Colonic mucosa (tissue), 4 donors: Measurements from ENCODE around the gene TNKS1BP1. TPM values are rescaled to one million over a fixed set of nuclear protein-coding genes. Genes with fewer than 3 reads are reported as not detected.

Source experiments
- DNase-seq: peaks from one replicate; pipeline ENCODE4 v3.0.0-alpha.2; 2020
- H3K27ac ChIP-seq: fragments of 200-600 bp; one replicate; pipeline ENCODE4 v1.8.0; 2021
- H3K27me3 ChIP-seq: fragments of 200-600 bp; one replicate; pipeline ENCODE4 v1.8.0; 2021
- H3K36me3 ChIP-seq: fragments of 200-600 bp; one replicate; pipeline ENCODE4 v1.8.0; 2021
- H3K4me1 ChIP-seq: fragments of 200-600 bp; one replicate; pipeline ENCODE4 v1.8.0; 2021; ENCODE audit warnings: mild to moderate bottlenecking
- H3K4me3 ChIP-seq: fragments of 200-600 bp; one replicate; pipeline ENCODE4 v1.8.0; 2021
- H3K9ac ChIP-seq, 2 donors: one replicate each; pipeline ENCODE4 v1.7.0; 2013; ENCODE audit warnings: control low read depth in 2 of 2, low read depth in 2 of 2, low read length in 2 of 2
- H3K9me3 ChIP-seq: fragments of 200-600 bp; one replicate; pipeline ENCODE4 v1.8.0; 2021
- intact Hi-C: fragments of 100-400 bp; cut with DNase I; formaldehyde crosslinking; loops from one replicate; pipeline ENCODE4 v1.14.1; 2022
- total RNA-seq, 2 donors: library from RNA; stranded (reverse); fragmentation: NEBNext Ultra II Directional in 1 of 2; extraction: Animal tissue kit (Norgen Biotek cat#: 25700) in 1 of 2; gene quantifications; one replicate each; pipeline ENCODE4 v1.2.1, GENCODE V29; 2021
- TF ChIP-seq, protein P1 (sequence below): fragments of 200-600 bp; IDR thresholded peaks from one replicate; pipeline ENCODE4 v1.8.0; 2022; ENCODE audit warnings: antibody characterized with exemption, mild to moderate bottlenecking
- donor health status: healthy.
- donor health status: DM: no; HTN: no; CAD: no.
- donor health status: DM: no; HTN: no; CAD: no.

The TNKS1BP1 gene
- total RNA-seq, 2 donors from 2014 or later: 113 to 117 TPM

DNA sequence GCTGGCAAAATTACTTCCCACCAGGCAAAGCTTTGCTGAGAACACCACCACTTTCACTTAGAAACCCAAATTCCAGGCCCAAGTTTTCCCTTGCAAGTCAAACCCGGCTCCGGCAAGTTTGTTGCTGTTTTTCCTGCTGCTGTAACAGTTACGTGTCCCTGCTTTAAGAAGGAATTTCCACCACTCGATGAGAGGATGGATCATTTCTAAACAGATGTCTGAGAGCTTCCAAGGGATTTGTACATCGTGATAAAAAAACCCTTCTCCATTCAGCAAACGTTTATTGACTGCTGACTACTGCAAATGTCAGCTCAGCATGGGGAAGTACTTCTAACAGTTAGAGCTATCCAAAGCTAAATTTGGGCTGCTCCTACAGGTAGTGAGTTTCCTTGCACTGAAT, 33.1 kb upstream of the TNKS1BP1 start:
- Histone ChIP-seq H3K4me1 (no peaks in the 10 kb centered on the region), H3K9ac (no peak overlapping the region), H3K36me3 (no peaks in the 10 kb centered on the region), H3K27me3 (no peaks in the 10 kb centered on the region), H3K27ac (no peak overlapping the region), H3K9me3 (no peaks in the 10 kb centered on the region), H3K4me3 (no peak overlapping the region)
- TF ChIP-seq, protein P1, sequence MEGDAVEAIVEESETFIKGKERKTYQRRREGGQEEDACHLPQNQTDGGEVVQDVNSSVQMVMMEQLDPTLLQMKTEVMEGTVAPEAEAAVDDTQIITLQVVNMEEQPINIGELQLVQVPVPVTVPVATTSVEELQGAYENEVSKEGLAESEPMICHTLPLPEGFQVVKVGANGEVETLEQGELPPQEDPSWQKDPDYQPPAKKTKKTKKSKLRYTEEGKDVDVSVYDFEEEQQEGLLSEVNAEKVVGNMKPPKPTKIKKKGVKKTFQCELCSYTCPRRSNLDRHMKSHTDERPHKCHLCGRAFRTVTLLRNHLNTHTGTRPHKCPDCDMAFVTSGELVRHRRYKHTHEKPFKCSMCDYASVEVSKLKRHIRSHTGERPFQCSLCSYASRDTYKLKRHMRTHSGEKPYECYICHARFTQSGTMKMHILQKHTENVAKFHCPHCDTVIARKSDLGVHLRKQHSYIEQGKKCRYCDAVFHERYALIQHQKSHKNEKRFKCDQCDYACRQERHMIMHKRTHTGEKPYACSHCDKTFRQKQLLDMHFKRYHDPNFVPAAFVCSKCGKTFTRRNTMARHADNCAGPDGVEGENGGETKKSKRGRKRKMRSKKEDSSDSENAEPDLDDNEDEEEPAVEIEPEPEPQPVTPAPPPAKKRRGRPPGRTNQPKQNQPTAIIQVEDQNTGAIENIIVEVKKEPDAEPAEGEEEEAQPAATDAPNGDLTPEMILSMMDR: no peak
- no peak for DNase-seq
- intact Hi-C loops: no loop called here

DNA sequence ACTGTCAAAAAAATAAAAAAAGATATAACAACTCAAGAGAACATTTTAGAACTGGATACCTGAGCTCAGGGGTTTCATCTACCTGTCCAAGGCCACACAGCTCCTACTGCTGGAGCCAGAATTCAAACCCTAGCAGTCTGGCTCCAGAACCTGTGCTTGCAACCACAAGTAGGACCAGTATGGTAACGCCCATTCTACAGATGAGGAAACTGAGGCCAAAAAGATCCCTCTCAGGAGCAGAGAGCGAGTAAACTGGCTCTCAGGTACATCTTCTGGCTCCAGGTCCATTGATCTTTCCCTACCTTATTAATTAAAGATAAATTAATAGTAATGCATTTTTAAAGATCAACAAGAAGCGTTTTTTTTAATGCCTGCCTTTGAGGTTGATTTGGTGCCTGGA, 32.6 kb upstream of the TNKS1BP1 start:
- TF ChIP-seq, protein P1: no peak
- Histone ChIP-seq H3K4me1 (no peaks in the 10 kb centered on the region), H3K27ac (no peak overlapping the region), H3K36me3 (no peaks in the 10 kb centered on the region), H3K4me3 (no peak overlapping the region), H3K27me3 (no peaks in the 10 kb centered on the region), H3K9me3 (no peaks in the 10 kb centered on the region), H3K9ac (no peak overlapping the region)
- intact Hi-C loops: no loop called here
- no peak for DNase-seq

DNA sequence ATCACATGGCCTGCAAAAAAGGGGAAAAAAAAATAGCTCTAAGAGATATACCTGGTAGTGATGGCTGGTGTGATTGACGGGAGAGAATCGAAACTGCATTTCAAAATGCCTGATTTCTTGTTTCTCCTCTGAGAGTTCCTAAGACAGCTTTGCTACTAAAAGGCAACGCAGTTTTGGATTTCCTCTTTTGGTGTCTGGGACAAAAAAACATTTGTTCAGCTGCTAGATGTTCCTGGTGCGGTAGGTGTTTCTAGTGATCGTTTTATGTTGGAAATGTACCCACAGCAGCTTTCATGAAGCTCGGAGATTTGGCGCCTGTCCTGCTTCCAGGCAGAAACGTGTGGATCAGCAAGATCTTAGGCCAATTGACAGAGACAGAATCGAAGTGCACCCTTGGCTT, 31.5 kb upstream of the TNKS1BP1 start:
- H3K9me3 ChIP-seq: no peaks in the 10 kb centered on the region
- no peaks in the 10 kb centered on the region for H3K4me1 ChIP-seq
- H3K9ac ChIP-seq: peak overlapping the region in 1 of 2 donors; percentile 24
- intact Hi-C loops: no loop called here
- no peak for DNase-seq
- H3K36me3 ChIP-seq: no peaks in the 10 kb centered on the region
- H3K4me3 ChIP-seq: no peak overlapping the region
- no peak overlapping the region for H3K27ac ChIP-seq
- TF ChIP-seq, protein P1: no peak
- no peaks in the 10 kb centered on the region for H3K27me3 ChIP-seq

DNA sequence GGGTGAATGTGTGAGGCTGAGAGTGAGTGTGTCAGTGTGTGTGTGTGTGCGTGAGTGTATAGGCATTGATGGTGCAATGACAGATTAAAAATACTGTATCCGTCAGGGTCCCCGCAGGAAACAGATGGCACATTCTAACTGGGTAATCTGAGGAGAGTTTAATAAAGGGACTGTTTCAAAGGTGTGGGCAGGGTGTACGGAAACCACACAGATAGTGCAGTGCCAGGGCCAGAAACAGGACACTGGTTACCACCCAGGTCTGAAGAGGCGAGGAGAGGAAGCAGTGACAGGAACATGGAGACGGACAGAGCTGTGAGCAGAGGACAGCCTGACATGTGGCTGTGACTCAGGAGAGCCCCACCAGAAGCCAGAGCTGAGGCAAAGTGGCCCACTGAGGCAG, 29.9 kb upstream of the TNKS1BP1 start:
- Histone ChIP-seq H3K27ac (no peak overlapping the region), H3K9ac (no peak overlapping the region), H3K27me3 (no peaks in the 10 kb centered on the region), H3K9me3 (no peaks in the 10 kb centered on the region), H3K4me3 (no peak overlapping the region), H3K4me1 (no peaks in the 10 kb centered on the region), H3K36me3 (no peaks in the 10 kb centered on the region)
- DNase-seq: no peak
- intact Hi-C loops: no loop called here
- TF ChIP-seq, protein P1: no peak

DNA sequence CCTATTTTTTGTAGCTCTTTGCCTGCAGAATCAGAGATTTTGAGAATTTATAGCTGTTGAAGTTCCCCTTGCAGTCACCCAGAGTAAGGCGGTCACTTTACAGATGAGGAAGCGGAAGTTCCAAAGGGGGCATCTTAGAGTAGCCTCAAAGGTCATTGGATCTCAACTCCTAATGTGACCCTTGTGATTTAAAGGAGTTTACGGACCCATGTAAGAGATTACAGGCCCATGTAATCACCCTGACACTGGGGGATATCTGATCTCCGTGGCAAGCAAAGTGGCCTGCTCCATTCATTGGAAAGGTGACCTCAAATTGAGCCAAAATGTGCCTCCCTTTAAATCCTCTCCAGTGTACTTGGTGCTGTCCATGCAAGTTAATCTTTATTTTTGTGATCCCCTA, 29.1 kb upstream of the TNKS1BP1 start:
- intact Hi-C loops: no loop called here
- no peaks in the 10 kb centered on the region for H3K9me3 ChIP-seq
- H3K27me3 ChIP-seq: no peaks in the 10 kb centered on the region
- H3K9ac ChIP-seq: no peak overlapping the region
- TF ChIP-seq, protein P1: no peak
- H3K4me3 ChIP-seq: no peak overlapping the region
- no peak for DNase-seq
- H3K27ac ChIP-seq: no peak overlapping the region
- H3K36me3 ChIP-seq: no peaks in the 10 kb centered on the region
- H3K4me1 ChIP-seq: no peaks in the 10 kb centered on the region

DNA sequence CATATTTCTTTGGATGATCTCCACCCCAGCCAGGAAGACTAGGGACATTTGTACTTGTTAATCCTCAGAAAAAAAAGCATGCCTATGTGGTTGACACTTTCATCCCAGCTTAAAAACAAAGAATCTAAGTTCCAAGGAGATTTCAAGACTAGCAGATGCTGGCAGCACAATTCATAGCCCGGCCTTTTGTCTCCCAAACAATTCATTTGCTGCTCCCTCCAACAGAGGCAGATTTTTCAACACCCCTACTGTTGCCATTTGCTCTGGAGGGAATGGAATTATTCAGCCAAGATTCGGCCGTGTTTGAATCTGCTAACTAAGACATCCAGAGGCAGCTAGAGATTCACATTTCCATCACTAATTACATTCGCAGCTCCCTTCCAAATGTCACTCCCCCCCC, 28.7 kb upstream of the TNKS1BP1 start:
- Histone ChIP-seq H3K27ac (no peak overlapping the region), H3K9me3 (no peaks in the 10 kb centered on the region), H3K4me1 (no peaks in the 10 kb centered on the region), H3K36me3 (no peaks in the 10 kb centered on the region), H3K4me3 (no peak overlapping the region), H3K9ac (no peak overlapping the region), H3K27me3 (no peaks in the 10 kb centered on the region)
- intact Hi-C loops: no loop called here
- TF ChIP-seq, protein P1: no peak
- DNase-seq: no peak
